ENCODE measurements around the gene CENPX.
"Not testable (repeated sequence)": the region's sequence is repeated elsewhere in the genome, so short reads cannot be mapped to it uniquely, and the experiment has no call there.

CENPX gene

GRCh38 chr17:81990836-81991683, 31.6 kb downstream of the CENPX start:
- TF ChIP-seq PAX5 (IDR thresholded peaks at IDR 0.05; ENCODE audit: insufficient read depth, low read length, severe bottlenecking): no peak
- no peak for TF ChIP-seq POLR2A (IDR thresholded peaks at IDR 0.05; ENCODE audit: low read depth, low read length)
- TF ChIP-seq TAF1 (IDR thresholded peaks at IDR 0.05; ENCODE audit: low read depth, low read length): no peak
- TF ChIP-seq SPI1 (IDR thresholded peaks at IDR 0.05; ENCODE audit: low read depth, low read length): no peak
- TF ChIP-seq POLR2AphosphoS5 (IDR thresholded peaks at IDR 0.05; ENCODE audit: low read depth, low read length): no peak
- FAIRE-seq: no peak
- no peak for DNase-seq (ENCODE audit: insufficient read length, low spot score)

- FAIRE-seq (no peak), DNase-seq (ENCODE audit: insufficient read length, low spot score) (no peak)
- TF ChIP-seq TAF1 (IDR thresholded peaks at IDR 0.05; ENCODE audit: low read depth, low read length): no peak
- no peak for TF ChIP-seq POU2F2 (IDR thresholded peaks at IDR 0.05; ENCODE audit: low read depth, low read length)
These were observed 35.4 kb downstream of the CENPX start for GRCh38 chr17:81987161-81987770.

GRCh38 chr17:81986606-81987005, 36.1 kb downstream of the CENPX start:
- FAIRE-seq (no peak), DNase-seq (ENCODE audit: insufficient read length, low spot score) (no peak)
- no peak for TF ChIP-seq TAF1 (IDR thresholded peaks at IDR 0.05; ENCODE audit: low read depth, low read length)
- no peak for TF ChIP-seq SPI1 (IDR thresholded peaks at IDR 0.05; ENCODE audit: low read depth, low read length)
- TF ChIP-seq POLR2A (IDR thresholded peaks at IDR 0.05; ENCODE audit: low read depth, low read length): no peak
- no peak for TF ChIP-seq PAX5 (IDR thresholded peaks at IDR 0.05; ENCODE audit: insufficient read depth, low read length, severe bottlenecking)
- no peak for TF ChIP-seq POLR2AphosphoS5 (IDR thresholded peaks at IDR 0.05; ENCODE audit: low read depth, low read length)

GRCh38 chr17:81984773-81985410, 37.8 kb downstream of the CENPX start:
- no peak for DNase-seq (ENCODE audit: insufficient read length, low spot score)
- TF ChIP-seq POLR2A (IDR thresholded peaks at IDR 0.05; ENCODE audit: low read depth, low read length) (no peak), POLR2AphosphoS5 (IDR thresholded peaks at IDR 0.05; ENCODE audit: low read depth, low read length) (peak; percentile 70), SPI1 (IDR thresholded peaks at IDR 0.05; ENCODE audit: low read depth, low read length) (no peak), PAX5 (IDR thresholded peaks at IDR 0.05; ENCODE audit: insufficient read depth, low read length, severe bottlenecking) (no peak), POU2F2 (IDR thresholded peaks at IDR 0.05; ENCODE audit: low read depth, low read length) (peak; percentile 67; the same call in 1 of the 2 replicates)
- FAIRE-seq: peak; percentile 66

- TF ChIP-seq SPI1 (IDR thresholded peaks at IDR 0.05; ENCODE audit: low read depth, low read length) (no peak), TAF1 (IDR thresholded peaks at IDR 0.05; ENCODE audit: low read depth, low read length) (no peak), POU2F2 (IDR thresholded peaks at IDR 0.05; ENCODE audit: low read depth, low read length) (no peak), POLR2AphosphoS5 (IDR thresholded peaks at IDR 0.05; ENCODE audit: low read depth, low read length) (no peak), POLR2A (IDR thresholded peaks at IDR 0.05; ENCODE audit: low read depth, low read length) (no peak), PAX5 (IDR thresholded peaks at IDR 0.05; ENCODE audit: insufficient read depth, low read length, severe bottlenecking) (no peak)
- no peak for FAIRE-seq
- no peak for DNase-seq (ENCODE audit: insufficient read length, low spot score)
These were observed 38.9 kb downstream of the CENPX start for GRCh38 chr17:81983639-81984373.

GRCh38 chr17:81983011-81983638, 39.6 kb downstream of the CENPX start:
- FAIRE-seq (no peak), DNase-seq (ENCODE audit: insufficient read length, low spot score) (no peak)
- no peak for TF ChIP-seq POLR2AphosphoS5 (IDR thresholded peaks at IDR 0.05; ENCODE audit: low read depth, low read length)
- no peak for TF ChIP-seq POU2F2 (IDR thresholded peaks at IDR 0.05; ENCODE audit: low read depth, low read length)
- no peak for TF ChIP-seq PAX5 (IDR thresholded peaks at IDR 0.05; ENCODE audit: insufficient read depth, low read length, severe bottlenecking)
- no peak for TF ChIP-seq POLR2A (IDR thresholded peaks at IDR 0.05; ENCODE audit: low read depth, low read length)
- TF ChIP-seq TAF1 (IDR thresholded peaks at IDR 0.05; ENCODE audit: low read depth, low read length): no peak
- TF ChIP-seq SPI1 (IDR thresholded peaks at IDR 0.05; ENCODE audit: low read depth, low read length): no peak

- FAIRE-seq; DNase-seq (ENCODE audit: insufficient read length, low spot score): not testable (repeated sequence)
These were observed 41.2 kb downstream of the CENPX start for GRCh38 chr17:81981511-81981910.

GRCh38 chr17:81980707-81981343, 41.9 kb downstream of the CENPX start:
- FAIRE-seq: no peak
- TF ChIP-seq TAF1 (IDR thresholded peaks at IDR 0.05; ENCODE audit: low read depth, low read length) (no peak), POU2F2 (IDR thresholded peaks at IDR 0.05; ENCODE audit: low read depth, low read length) (no peak), PAX5 (IDR thresholded peaks at IDR 0.05; ENCODE audit: insufficient read depth, low read length, severe bottlenecking) (no peak), POLR2A (IDR thresholded peaks at IDR 0.05; ENCODE audit: low read depth, low read length) (no peak), SPI1 (IDR thresholded peaks at IDR 0.05; ENCODE audit: low read depth, low read length) (no peak), POLR2AphosphoS5 (IDR thresholded peaks at IDR 0.05; ENCODE audit: low read depth, low read length) (no peak)

GRCh38 chr17:81980122-81980521, 42.6 kb downstream of the CENPX start:
- no peak for TF ChIP-seq POLR2A (IDR thresholded peaks at IDR 0.05; ENCODE audit: low read depth, low read length)
- no peak for TF ChIP-seq SPI1 (IDR thresholded peaks at IDR 0.05; ENCODE audit: low read depth, low read length)
- no peak for TF ChIP-seq POU2F2 (IDR thresholded peaks at IDR 0.05; ENCODE audit: low read depth, low read length)
- no peak for TF ChIP-seq PAX5 (IDR thresholded peaks at IDR 0.05; ENCODE audit: insufficient read depth, low read length, severe bottlenecking)
- no peak for FAIRE-seq
- DNase-seq (ENCODE audit: insufficient read length, low spot score): no peak

More at GRCh38 chr17:81980707-81981343, 41.9 kb downstream of the CENPX start:
- no peak for DNase-seq (ENCODE audit: insufficient read length, low spot score)

All from GM12891 (cell line).